WI38 (cell line): ENCODE measurements around the gene ZNF275.
"Not testable (repeated sequence)": the region's sequence is repeated elsewhere in the genome, so short reads cannot be mapped to it uniquely, and the experiment has no call there.

Source experiments
- H3K4me3 ChIP-seq: 2 replicates; pipeline ENCODE4 v1.5.1; 2011; ENCODE audit warnings: low read depth, mild to moderate bottlenecking, control low read depth, low read length
- CTCF ChIP-seq: IDR thresholded peaks from 2 replicates; pipeline ENCODE4 v1.5.1; 2012; ENCODE audit warnings: low read depth, mild to moderate bottlenecking, control low read depth, low read length

Gene ZNF275

GRCh38 chrX:153382563-153383482 lies 48.9 kb downstream of the ZNF275 start:
- no peak overlapping the region for H3K4me3 ChIP-seq
- no peak for TF ChIP-seq CTCF

- no peak for TF ChIP-seq CTCF
- H3K4me3 ChIP-seq, result no peak overlapping the region
These were observed 50.4 kb downstream of the ZNF275 start for GRCh38 chrX:153384390-153384789.

- not testable (repeated sequence) for H3K4me3 ChIP-seq
These were observed 51.0 kb downstream of the ZNF275 start for GRCh38 chrX:153384973-153385372.

GRCh38 chrX:153386097-153386496 lies 52.1 kb downstream of the ZNF275 start:
- no peak for TF ChIP-seq CTCF
- H3K4me3 ChIP-seq, result no peak overlapping the region

- TF ChIP-seq CTCF, result no peak
These were observed 53.4 kb downstream of the ZNF275 start for GRCh38 chrX:153387345-153387744.

GRCh38 chrX:153387987-153388721 lies 54.2 kb downstream of the ZNF275 start:
- no peak overlapping the region for H3K4me3 ChIP-seq
- no peak for TF ChIP-seq CTCF

More at GRCh38 chrX:153387345-153387744, 53.4 kb downstream of the ZNF275 start:
- H3K4me3 ChIP-seq, result no peak overlapping the region

GRCh38 chrX:153388722-153389459 lies 54.9 kb downstream of the ZNF275 start:
- no peak for TF ChIP-seq CTCF
- no peak overlapping the region for H3K4me3 ChIP-seq

- H3K4me3 ChIP-seq, result not testable (repeated sequence)
These were observed 55.5 kb downstream of the ZNF275 start for GRCh38 chrX:153389460-153389768.
